ENCODE data around the gene VARS2. TPM values are rescaled to one million over a fixed set of nuclear protein-coding genes. Genes with fewer than 3 reads are reported as not detected.

VARS2 gene
- polyA plus RNA-seq, 1 experiment = 16.1 TPM

DNA sequence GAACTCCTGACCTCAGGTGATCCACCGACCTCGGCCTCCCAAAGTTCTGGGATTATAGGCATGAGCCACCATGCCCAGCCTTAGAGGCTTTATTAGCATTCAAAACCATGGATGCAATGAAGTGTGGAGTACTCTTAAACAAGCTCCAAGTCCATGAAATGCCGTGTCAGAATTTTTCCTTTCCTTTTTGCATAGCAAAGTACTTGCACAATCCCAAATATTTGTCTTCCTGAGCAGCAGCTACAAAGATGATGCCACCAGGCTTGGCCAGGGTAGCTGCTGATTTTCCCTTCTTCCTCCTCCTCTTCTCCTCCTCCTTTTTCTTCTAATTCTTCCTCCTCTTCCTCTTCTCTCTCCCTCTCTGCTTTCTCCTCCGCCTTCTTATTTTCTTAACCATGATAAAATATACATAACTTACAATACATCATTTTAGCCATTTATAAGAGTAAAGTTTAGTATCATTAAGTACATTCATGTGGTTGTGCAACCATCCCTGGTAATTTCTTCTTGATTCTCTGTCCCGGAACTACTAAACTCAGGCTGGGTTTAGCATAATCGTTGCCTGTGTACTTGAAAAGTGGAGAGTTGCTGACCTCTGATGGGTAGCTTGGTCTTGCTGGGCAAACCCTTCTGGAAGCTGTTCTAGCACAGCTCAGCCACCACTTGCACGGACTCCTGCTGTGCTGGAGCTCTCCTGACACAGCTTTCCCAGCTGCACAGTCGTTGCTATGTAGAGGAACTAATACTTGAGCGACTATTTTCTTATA lies 47.1 kb downstream of the VARS2 start:
- Histone ChIP-seq H3K27me3 (ENCODE audit: control insufficient read depth, insufficient read depth, low read length) (peaks cover 15% of the 10 kb centered on the region), H3K36me3 (ENCODE audit: control insufficient read depth, insufficient read depth, low read length) (no peaks in the 10 kb centered on the region), H3K4me3 (ENCODE audit: low read depth, low read length) (no peak overlapping the region)
- DNase-seq (ENCODE audit: low read depth) = no peak
- ChIA-PET CTCF (interaction anchor here (0.8 to 1.6 kb wide), 6 partner anchors 9 to 126 kb away, joined by 3 to 6 read pairs (median 4); no protein-coding TSS in a partner anchor), POLR2A (no interaction called here)
- TF ChIP-seq, protein P1, sequence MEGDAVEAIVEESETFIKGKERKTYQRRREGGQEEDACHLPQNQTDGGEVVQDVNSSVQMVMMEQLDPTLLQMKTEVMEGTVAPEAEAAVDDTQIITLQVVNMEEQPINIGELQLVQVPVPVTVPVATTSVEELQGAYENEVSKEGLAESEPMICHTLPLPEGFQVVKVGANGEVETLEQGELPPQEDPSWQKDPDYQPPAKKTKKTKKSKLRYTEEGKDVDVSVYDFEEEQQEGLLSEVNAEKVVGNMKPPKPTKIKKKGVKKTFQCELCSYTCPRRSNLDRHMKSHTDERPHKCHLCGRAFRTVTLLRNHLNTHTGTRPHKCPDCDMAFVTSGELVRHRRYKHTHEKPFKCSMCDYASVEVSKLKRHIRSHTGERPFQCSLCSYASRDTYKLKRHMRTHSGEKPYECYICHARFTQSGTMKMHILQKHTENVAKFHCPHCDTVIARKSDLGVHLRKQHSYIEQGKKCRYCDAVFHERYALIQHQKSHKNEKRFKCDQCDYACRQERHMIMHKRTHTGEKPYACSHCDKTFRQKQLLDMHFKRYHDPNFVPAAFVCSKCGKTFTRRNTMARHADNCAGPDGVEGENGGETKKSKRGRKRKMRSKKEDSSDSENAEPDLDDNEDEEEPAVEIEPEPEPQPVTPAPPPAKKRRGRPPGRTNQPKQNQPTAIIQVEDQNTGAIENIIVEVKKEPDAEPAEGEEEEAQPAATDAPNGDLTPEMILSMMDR (IDR thresholded peaks at IDR 0.05; ENCODE audit: insufficient read depth, low read depth, low read length) = no peak

DNA sequence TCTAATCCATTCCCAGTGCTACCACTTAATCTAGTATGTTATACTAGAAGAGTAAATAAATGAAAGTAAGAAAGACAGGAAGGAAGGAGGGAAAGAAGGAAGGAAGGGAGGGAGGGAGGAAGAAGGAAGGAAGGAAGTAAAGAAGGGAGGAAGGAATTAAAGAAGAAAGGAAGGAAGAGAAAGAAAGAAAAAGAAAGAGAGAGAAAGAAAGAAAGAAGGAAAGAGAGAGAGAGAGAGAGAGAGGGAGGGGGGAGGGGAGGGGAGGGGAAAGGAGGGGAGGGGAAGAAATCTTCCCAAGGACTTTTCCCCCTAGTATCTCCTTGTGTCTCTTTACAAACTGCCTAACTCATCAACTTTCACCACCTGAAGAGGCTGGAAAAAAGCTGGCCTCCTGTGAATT lies 48.7 kb downstream of the VARS2 start:
- ChIA-PET CTCF (no interaction called here), POLR2A (no interaction called here)
- no peak for DNase-seq (ENCODE audit: low read depth)
- Histone ChIP-seq H3K36me3 (ENCODE audit: control insufficient read depth, insufficient read depth, low read length) (no peaks in the 10 kb centered on the region), H3K27me3 (ENCODE audit: control insufficient read depth, insufficient read depth, low read length) (peaks cover 4% of the 10 kb centered on the region), H3K4me3 (ENCODE audit: low read depth, low read length) (no peak overlapping the region)
- TF ChIP-seq, protein P1 (IDR thresholded peaks at IDR 0.05; ENCODE audit: insufficient read depth, low read depth, low read length) = no peak

GRCh38 chr6:30963641-30964040 lies 49.6 kb downstream of the VARS2 start:
- H3K4me3 ChIP-seq (ENCODE audit: low read depth, low read length) = no peak overlapping the region
- DNase-seq (ENCODE audit: low read depth) = no peak
- H3K36me3 ChIP-seq (ENCODE audit: control insufficient read depth, insufficient read depth, low read length) = no peaks in the 10 kb centered on the region
- CTCF ChIA-PET = no interaction called here
- peaks cover 1% of the 10 kb centered on the region for H3K27me3 ChIP-seq (ENCODE audit: control insufficient read depth, insufficient read depth, low read length)
- POLR2A ChIA-PET = no interaction called here
- TF ChIP-seq, protein P1 (IDR thresholded peaks at IDR 0.05; ENCODE audit: insufficient read depth, low read depth, low read length) = no peak

DNA sequence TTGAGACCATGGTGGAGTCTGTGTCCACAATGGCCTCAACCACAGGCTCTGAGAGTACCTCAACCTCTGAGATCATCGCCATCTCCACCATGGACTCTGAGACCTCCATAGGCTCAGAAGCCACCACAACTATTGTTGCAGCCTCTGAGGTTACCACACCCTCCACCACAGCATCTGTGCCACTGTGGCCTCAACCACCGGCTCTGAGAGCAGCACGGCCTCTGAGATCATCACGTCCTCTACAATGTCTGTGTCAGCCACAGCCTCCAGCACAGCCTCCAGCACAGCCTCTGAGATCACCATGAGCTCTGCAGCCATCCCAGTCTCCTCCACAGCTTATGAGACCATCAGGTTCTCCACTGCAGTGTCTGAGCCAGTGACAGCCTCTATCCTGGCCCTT lies 50.0 kb downstream of the VARS2 start:
- ChIA-PET CTCF (no interaction called here), POLR2A (no interaction called here)
- DNase-seq (ENCODE audit: low read depth) = no peak

GRCh38 chr6:30965140-30965601 lies 51.1 kb downstream of the VARS2 start:
- TF ChIP-seq, protein P1 (IDR thresholded peaks at IDR 0.05; ENCODE audit: insufficient read depth, low read depth, low read length) = no peak
- DNase-seq (ENCODE audit: low read depth) = no peak
- Histone ChIP-seq H3K36me3 (ENCODE audit: control insufficient read depth, insufficient read depth, low read length) (no peaks in the 10 kb centered on the region), H3K4me3 (ENCODE audit: low read depth, low read length) (no peak overlapping the region), H3K27me3 (ENCODE audit: control insufficient read depth, insufficient read depth, low read length) (peaks cover 1% of the 10 kb centered on the region)
- ChIA-PET CTCF (interaction anchor here (0.8 kb wide), 1 partner anchor 16 kb away, joined by 3 read pairs; no protein-coding TSS in a partner anchor), POLR2A (no interaction called here)

More for the DNA sequence above, 50.0 kb downstream of the VARS2 start:
- no peak overlapping the region for H3K4me3 ChIP-seq (ENCODE audit: low read depth, low read length)
- TF ChIP-seq, protein P1 (IDR thresholded peaks at IDR 0.05; ENCODE audit: insufficient read depth, low read depth, low read length) = no peak
- H3K27me3 ChIP-seq (ENCODE audit: control insufficient read depth, insufficient read depth, low read length) = peaks cover 1% of the 10 kb centered on the region
- H3K36me3 ChIP-seq (ENCODE audit: control insufficient read depth, insufficient read depth, low read length) = no peaks in the 10 kb centered on the region
